ENCODE measurements around the gene PDZD7. TPM values are rescaled to one million over a fixed set of nuclear protein-coding genes. Genes with fewer than 3 reads are reported as not detected.

The PDZD7 gene
- total RNA-seq, 1 donor from 2014 or later: 1.6 TPM

DNA sequence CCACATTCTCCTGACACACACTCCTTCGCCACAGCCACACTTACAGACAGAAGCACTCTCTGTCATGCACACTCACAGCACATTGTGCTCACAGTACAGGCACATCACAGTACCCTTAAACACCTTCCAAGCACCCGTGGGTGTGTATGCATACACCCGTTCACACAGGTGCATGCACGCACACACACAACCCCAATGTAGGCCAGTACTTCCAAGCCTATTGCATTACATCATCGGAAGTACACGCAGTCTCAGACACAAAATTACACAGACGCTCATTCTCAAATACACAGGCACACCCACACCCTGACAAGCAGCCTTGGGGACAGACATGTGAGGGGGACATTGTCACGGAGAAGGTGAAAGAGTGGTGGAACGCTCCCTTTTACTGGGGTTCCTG is 42.0 kb upstream of the PDZD7 start:
- H3K27ac ChIP-seq: no peak overlapping the region
- H3K36me3 ChIP-seq: no peaks in the 10 kb centered on the region
- ATAC-seq (no peak), DNase-seq (no peak)
- H3K9me3 ChIP-seq: no peaks in the 10 kb centered on the region
- intact Hi-C loops (cut with DNase I): no loop called here
- TF ChIP-seq, protein P1, sequence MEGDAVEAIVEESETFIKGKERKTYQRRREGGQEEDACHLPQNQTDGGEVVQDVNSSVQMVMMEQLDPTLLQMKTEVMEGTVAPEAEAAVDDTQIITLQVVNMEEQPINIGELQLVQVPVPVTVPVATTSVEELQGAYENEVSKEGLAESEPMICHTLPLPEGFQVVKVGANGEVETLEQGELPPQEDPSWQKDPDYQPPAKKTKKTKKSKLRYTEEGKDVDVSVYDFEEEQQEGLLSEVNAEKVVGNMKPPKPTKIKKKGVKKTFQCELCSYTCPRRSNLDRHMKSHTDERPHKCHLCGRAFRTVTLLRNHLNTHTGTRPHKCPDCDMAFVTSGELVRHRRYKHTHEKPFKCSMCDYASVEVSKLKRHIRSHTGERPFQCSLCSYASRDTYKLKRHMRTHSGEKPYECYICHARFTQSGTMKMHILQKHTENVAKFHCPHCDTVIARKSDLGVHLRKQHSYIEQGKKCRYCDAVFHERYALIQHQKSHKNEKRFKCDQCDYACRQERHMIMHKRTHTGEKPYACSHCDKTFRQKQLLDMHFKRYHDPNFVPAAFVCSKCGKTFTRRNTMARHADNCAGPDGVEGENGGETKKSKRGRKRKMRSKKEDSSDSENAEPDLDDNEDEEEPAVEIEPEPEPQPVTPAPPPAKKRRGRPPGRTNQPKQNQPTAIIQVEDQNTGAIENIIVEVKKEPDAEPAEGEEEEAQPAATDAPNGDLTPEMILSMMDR (IDR thresholded peaks at IDR 0.05): no peak
- peaks cover 7% of the 10 kb centered on the region for H3K4me1 ChIP-seq
- H3K27me3 ChIP-seq: peaks cover 33% of the 10 kb centered on the region
- H3K4me3 ChIP-seq: no peak overlapping the region

DNA sequence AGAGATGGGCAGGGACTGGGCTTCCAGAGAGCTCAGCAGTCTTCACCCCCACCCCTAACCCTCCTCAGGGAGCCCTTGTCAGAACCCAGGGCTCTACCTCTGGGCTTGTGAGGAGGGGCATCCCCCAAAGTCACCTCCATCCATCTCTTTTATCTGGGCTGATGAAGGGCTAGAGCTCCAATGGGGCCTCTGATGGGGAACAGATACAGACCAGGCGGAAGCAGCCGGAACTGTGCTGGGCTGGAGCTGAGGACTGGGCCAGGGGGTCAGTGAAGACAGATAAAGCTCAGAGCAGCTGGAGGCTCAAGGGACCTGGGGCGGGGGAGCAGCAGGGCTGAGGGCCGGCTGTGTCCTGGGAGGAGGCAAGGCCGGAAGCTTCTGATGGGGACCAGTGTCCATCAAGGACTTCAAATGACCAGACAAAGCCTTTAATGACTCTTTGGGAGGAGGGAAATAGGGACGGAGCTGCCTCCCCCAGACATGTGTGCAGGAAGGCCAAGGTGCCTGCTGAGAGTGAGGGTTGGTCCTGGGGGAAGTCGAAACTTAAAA is 41.0 kb upstream of the PDZD7 start:
- peaks cover 29% of the 10 kb centered on the region for H3K27me3 ChIP-seq
- intact Hi-C loops (cut with DNase I): no loop called here
- DNase-seq (no peak), ATAC-seq (no peak)
- no peak overlapping the region for H3K27ac ChIP-seq
- TF ChIP-seq, protein P1 (IDR thresholded peaks at IDR 0.05): no peak
- H3K36me3 ChIP-seq: no peaks in the 10 kb centered on the region
- H3K4me1 ChIP-seq: peaks cover 14% of the 10 kb centered on the region
- no peaks in the 10 kb centered on the region for H3K9me3 ChIP-seq
- H3K4me3 ChIP-seq: no peak overlapping the region

DNA sequence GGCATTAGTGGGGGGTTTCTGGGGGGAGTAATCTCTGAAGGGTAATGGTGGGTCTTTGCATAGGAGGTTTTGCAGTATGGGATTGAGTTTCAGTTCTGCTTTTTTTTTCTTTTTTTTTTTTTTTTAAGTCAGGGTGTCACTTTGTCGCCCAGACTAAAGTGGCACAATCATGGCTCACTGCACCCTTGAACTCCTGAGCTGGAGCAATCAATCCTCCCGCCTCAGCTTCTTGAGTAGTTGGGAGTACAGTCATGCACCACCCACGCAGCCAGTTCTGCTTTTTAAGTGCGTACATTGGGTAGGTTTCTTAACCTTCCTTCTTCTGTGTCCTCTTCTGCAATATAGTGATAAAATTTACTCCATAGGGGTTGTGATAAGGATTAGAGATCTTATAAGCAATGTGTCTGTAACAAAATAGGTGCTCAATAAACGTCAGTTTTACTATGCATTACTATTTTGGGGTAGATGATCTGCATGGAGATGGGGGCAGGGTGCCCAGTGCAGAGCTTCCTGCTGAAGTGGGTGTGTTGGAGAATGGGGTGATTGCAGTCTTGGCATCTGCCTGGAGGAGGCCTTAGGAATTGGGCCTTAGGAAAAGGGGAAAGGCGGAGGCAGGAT is 40.4 kb upstream of the PDZD7 start:
- no peak overlapping the region for H3K27ac ChIP-seq
- ATAC-seq: peak; percentile 70

DNA sequence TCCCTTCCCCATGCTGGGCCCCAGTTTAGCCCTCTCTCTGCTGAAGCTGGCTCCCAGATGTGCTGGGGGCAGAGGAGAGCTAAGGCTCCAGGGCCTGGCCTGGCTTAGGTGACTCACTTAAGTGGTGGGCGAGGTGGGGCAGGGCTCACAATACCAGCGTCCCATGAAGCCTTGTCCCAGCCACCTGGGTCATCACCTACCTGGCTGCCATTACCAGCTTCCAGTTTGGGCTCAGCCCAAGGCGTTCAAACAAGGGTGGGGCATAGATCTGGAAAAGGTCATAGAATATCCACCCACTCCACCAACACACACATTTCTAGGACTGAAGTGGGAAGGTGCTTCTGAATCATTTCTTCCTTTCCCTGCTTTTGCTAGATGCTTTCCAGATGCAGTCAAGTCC is 39.2 kb upstream of the PDZD7 start:
- TF ChIP-seq, protein P1 (IDR thresholded peaks at IDR 0.05): no peak
- no peaks in the 10 kb centered on the region for H3K36me3 ChIP-seq
- intact Hi-C loops (cut with DNase I): no loop called here
- peaks cover 29% of the 10 kb centered on the region for H3K4me1 ChIP-seq
- no peak overlapping the region for H3K4me3 ChIP-seq
- H3K27me3 ChIP-seq: peaks cover 12% of the 10 kb centered on the region
- ATAC-seq (no peak), DNase-seq (no peak)
- no peak overlapping the region for H3K27ac ChIP-seq
- H3K9me3 ChIP-seq: no peaks in the 10 kb centered on the region

More for the DNA sequence above, 40.4 kb upstream of the PDZD7 start:
- TF ChIP-seq, protein P1 (IDR thresholded peaks at IDR 0.05): no peak
- Histone ChIP-seq H3K4me3 (no peak overlapping the region), H3K4me1 (peaks cover 18% of the 10 kb centered on the region), H3K36me3 (no peaks in the 10 kb centered on the region), H3K9me3 (no peaks in the 10 kb centered on the region), H3K27me3 (peaks cover 23% of the 10 kb centered on the region)
- DNase-seq: peak; percentile 79
- intact Hi-C loops (cut with DNase I): no loop called here

DNA sequence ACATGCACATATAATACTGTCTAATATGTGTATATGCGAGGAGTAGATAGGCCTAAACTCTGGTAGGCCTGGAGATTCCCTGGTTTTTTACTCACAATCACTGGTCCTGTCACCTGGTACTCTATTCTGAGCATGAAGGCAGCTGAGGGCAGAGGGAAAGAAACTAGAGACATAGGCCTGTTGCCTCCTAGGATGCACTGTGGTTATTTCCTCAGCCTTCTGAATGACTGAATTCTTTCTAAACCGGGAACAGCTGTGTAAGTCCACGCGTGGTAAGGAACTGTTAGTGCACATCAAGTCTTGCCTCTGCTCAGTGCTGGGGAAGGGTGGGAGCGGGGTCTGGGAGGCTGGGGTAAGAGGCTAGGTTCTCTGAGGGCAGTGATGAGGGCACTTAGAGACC is 38.5 kb upstream of the PDZD7 start:
- Histone ChIP-seq H3K27me3 (peaks cover 9% of the 10 kb centered on the region), H3K36me3 (no peaks in the 10 kb centered on the region), H3K4me3 (no peak overlapping the region), H3K4me1 (peaks cover 29% of the 10 kb centered on the region), H3K27ac (no peak overlapping the region), H3K9me3 (no peaks in the 10 kb centered on the region)
- no peak for ATAC-seq
- intact Hi-C loops (cut with DNase I): loop anchor here (5.0 kb wide), 1 partner anchor 37 kb away; the partner anchor contains the start of genes PDZD7 and SFXN3
- TF ChIP-seq, protein P1 (IDR thresholded peaks at IDR 0.05): no peak
- DNase-seq: no peak
